ENCODE measurements around the gene MICAL2.

MICAL2 gene

DNA sequence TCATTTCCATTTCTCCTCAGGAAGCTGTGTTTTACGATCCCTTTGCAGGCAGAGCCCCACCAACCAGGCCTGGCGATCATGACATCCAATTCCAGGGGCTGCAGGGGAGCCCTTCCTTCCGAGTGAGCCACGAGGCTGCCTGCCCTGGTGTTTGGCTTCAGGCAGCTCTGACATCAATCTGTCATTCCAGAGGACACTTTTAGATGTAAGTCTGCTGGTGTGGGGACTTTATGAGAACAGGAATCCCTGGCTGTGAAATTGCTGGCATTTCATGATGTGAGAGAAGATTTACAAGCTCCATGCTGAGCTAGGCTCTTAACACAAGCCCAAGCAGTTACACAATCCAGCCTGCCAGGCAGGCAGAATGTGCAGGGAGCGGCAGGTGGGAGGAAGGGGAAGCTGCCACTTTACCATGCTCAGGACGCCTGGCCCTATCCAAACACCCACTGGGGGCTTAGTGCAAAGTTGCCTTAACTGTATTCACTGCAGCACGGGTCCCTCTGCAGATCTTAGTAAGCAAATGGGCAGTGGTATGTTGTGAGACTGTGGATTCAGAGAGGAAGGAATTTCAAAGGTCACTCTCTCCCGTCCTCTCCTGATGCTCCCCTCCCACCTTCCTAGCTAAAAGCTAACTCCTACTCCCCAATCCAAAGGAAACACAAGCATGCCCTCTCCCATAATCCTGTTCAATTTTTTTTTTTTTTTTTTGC lies 43.4 kb upstream of the MICAL2 start:
- ChIA-PET CTCF (interaction anchor here (0.8 to 2.3 kb wide), 12 partner anchors 14 to 364 kb away, joined by 3 to 7 read pairs (median 3); no protein-coding TSS in a partner anchor), POLR2A (no interaction called here)
- WGBS (ENCODE audit: insufficient coverage) = 22% methylated on average over 5 of the region's 8 CpGs

DNA sequence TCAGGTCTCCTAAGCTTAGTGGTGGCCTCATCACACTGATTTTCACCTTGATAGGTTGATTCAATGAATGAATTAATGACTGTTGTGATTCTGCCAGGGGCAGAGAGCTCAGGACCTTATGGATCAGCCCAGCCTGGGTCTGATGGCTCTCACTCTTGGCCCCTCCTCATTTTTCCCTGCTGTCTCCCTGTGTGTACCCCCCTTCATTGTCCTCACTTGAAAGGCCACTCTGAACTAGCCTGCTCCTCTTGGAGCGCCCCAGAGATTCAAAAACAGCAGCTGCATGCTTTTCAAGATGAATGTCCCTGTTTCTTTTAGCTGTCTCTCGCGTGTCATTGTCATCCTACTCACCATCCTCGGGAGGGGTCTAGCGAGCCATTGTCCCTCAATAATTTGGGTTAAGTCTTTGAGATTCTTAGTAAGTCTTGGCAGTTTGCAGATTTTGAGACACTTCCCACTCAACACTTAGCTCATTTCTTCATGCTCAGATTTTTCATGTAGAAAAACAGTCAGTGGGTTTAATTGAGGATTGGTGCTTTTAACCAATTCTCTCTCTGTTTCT lies 42.5 kb upstream of the MICAL2 start:
- no peak for DNase-seq
- ChIA-PET POLR2A (no interaction called here), CTCF (interaction anchor here (0.9 to 2.3 kb wide), 6 partner anchors 13 to 220 kb away, joined by 3 to 7 read pairs (median 4); no protein-coding TSS in a partner anchor)
- Histone ChIP-seq H3K4me3 (ENCODE audit: control insufficient read depth in 1 of 7, extremely low read depth in 1 of 7, insufficient read depth in 4 of 7, low read depth in 2 of 7, low read length in 6 of 7) (no peak overlapping the region), H3K27me3 (replicated peaks in 2 of 5; ENCODE audit: control insufficient read depth in 4 of 5, insufficient read depth in 5 of 5, low read length in 4 of 5) (no peaks in the 10 kb centered on the region), H3K9me3 (ENCODE audit: control extremely low read depth in 1 of 5, control insufficient read depth in 4 of 5, insufficient read depth in 2 of 5, low read depth in 1 of 5, low read length in 4 of 5) (peaks cover 0 to 2% (median 0%) of the 10 kb centered on the region in 5 experiments), H3K36me3 (ENCODE audit: control insufficient read depth in 4 of 4, insufficient read depth in 4 of 4, low read length in 3 of 4) (no peaks in the 10 kb centered on the region), H3K27ac (ENCODE audit: insufficient read depth in 1 of 2, low read depth in 1 of 2, low read length in 2 of 2, poor library complexity in 1 of 2, severe bottlenecking in 2 of 2) (no peak overlapping the region), H3K4me1 (ENCODE audit: control extremely low read depth in 1 of 4, control insufficient read depth in 4 of 4, insufficient read depth in 4 of 4, low read length in 3 of 4) (peaks cover 6 to 18% (median 8%) of the 10 kb centered on the region in 4 experiments)
- WGBS (ENCODE audit: insufficient coverage) = 100% methylated on average over 3 of the region's 5 CpGs

More for the DNA sequence above, 43.4 kb upstream of the MICAL2 start:
- Histone ChIP-seq H3K27ac (ENCODE audit: insufficient read depth in 1 of 2, low read depth in 1 of 2, low read length in 2 of 2, poor library complexity in 1 of 2, severe bottlenecking in 2 of 2) (no peak overlapping the region), H3K9me3 (ENCODE audit: control extremely low read depth in 1 of 5, control insufficient read depth in 4 of 5, insufficient read depth in 2 of 5, low read depth in 1 of 5, low read length in 4 of 5) (peaks cover 0 to 2% (median 0%) of the 10 kb centered on the region in 5 experiments), H3K4me3 (ENCODE audit: control insufficient read depth in 1 of 7, extremely low read depth in 1 of 7, insufficient read depth in 4 of 7, low read depth in 2 of 7, low read length in 6 of 7) (no peak overlapping the region), H3K36me3 (ENCODE audit: control insufficient read depth in 4 of 4, insufficient read depth in 4 of 4, low read length in 3 of 4) (no peaks in the 10 kb centered on the region), H3K4me1 (ENCODE audit: control extremely low read depth in 1 of 4, control insufficient read depth in 4 of 4, insufficient read depth in 4 of 4, low read length in 3 of 4) (peaks cover 10 to 22% (median 12%) of the 10 kb centered on the region in 4 experiments), H3K27me3 (replicated peaks in 2 of 5; ENCODE audit: control insufficient read depth in 4 of 5, insufficient read depth in 5 of 5, low read length in 4 of 5) (no peaks in the 10 kb centered on the region)
- DNase-seq = peak in 2 of 3 donors; percentile 70 to 77

- ChIA-PET POLR2A (no interaction called here), CTCF (no interaction called here)
- no peak for DNase-seq
- Histone ChIP-seq H3K27ac (ENCODE audit: insufficient read depth in 1 of 2, low read depth in 1 of 2, low read length in 2 of 2, poor library complexity in 1 of 2, severe bottlenecking in 2 of 2) (no peak overlapping the region), H3K27me3 (replicated peaks in 2 of 5; ENCODE audit: control insufficient read depth in 4 of 5, insufficient read depth in 5 of 5, low read length in 4 of 5) (no peaks in the 10 kb centered on the region), H3K36me3 (ENCODE audit: control insufficient read depth in 4 of 4, insufficient read depth in 4 of 4, low read length in 3 of 4) (no peaks in the 10 kb centered on the region), H3K4me3 (ENCODE audit: control insufficient read depth in 1 of 7, extremely low read depth in 1 of 7, insufficient read depth in 4 of 7, low read depth in 2 of 7, low read length in 6 of 7) (no peak overlapping the region), H3K9me3 (ENCODE audit: control extremely low read depth in 1 of 5, control insufficient read depth in 4 of 5, insufficient read depth in 2 of 5, low read depth in 1 of 5, low read length in 4 of 5) (peaks cover 0 to 2% (median 0%) of the 10 kb centered on the region in 5 experiments), H3K4me1 (ENCODE audit: control extremely low read depth in 1 of 4, control insufficient read depth in 4 of 4, insufficient read depth in 4 of 4, low read length in 3 of 4) (peaks cover 5 to 16% (median 8%) of the 10 kb centered on the region in 4 experiments)
- 95% methylated on average over 8 of the region's 12 CpGs for WGBS (ENCODE audit: insufficient coverage)
Observed at GRCh38 chr11:12069066-12069676, 41.2 kb upstream of the MICAL2 start.

- POLR2A ChIA-PET = no interaction called here
Observed at GRCh38 chr11:12070446-12071267, 39.7 kb upstream of the MICAL2 start.

GRCh38 chr11:12071574-12071973 lies 38.8 kb upstream of the MICAL2 start:
- CTCF ChIA-PET = interaction anchor here (0.9 to 1.8 kb wide), 4 partner anchors 13 to 211 kb away, joined by 3 to 5 read pairs (median 3); no protein-coding TSS in a partner anchor
- no peak overlapping the region for H3K4me3 ChIP-seq (ENCODE audit: control insufficient read depth in 1 of 7, extremely low read depth in 1 of 7, insufficient read depth in 4 of 7, low read depth in 2 of 7, low read length in 6 of 7)
- peaks cover 5 to 12% (median 7%) of the 10 kb centered on the region in 4 experiments for H3K4me1 ChIP-seq (ENCODE audit: control extremely low read depth in 1 of 4, control insufficient read depth in 4 of 4, insufficient read depth in 4 of 4, low read length in 3 of 4)
- 75% methylated on average over 1 of the region's 3 CpGs for WGBS (ENCODE audit: insufficient coverage)
- POLR2A ChIA-PET = no interaction called here
- no peaks in the 10 kb centered on the region for H3K36me3 ChIP-seq (ENCODE audit: control insufficient read depth in 4 of 4, insufficient read depth in 4 of 4, low read length in 3 of 4)
- no peak overlapping the region for H3K27ac ChIP-seq (ENCODE audit: insufficient read depth in 1 of 2, low read depth in 1 of 2, low read length in 2 of 2, poor library complexity in 1 of 2, severe bottlenecking in 2 of 2)
- DNase-seq = no peak
- no peaks in the 10 kb centered on the region for H3K9me3 ChIP-seq (ENCODE audit: control extremely low read depth in 1 of 5, control insufficient read depth in 4 of 5, insufficient read depth in 2 of 5, low read depth in 1 of 5, low read length in 4 of 5)
- H3K27me3 ChIP-seq (replicated peaks in 2 of 5; ENCODE audit: control insufficient read depth in 4 of 5, insufficient read depth in 5 of 5, low read length in 4 of 5) = no peaks in the 10 kb centered on the region

More at GRCh38 chr11:12070446-12071267, 39.7 kb upstream of the MICAL2 start:
- H3K4me1 ChIP-seq (ENCODE audit: control extremely low read depth in 1 of 4, control insufficient read depth in 4 of 4, insufficient read depth in 4 of 4, low read length in 3 of 4) = peaks cover 5 to 13% (median 8%) of the 10 kb centered on the region in 4 experiments
- no peaks in the 10 kb centered on the region for H3K36me3 ChIP-seq (ENCODE audit: control insufficient read depth in 4 of 4, insufficient read depth in 4 of 4, low read length in 3 of 4)
- DNase-seq = no peak
- CTCF ChIA-PET = interaction anchor here (1.8 kb wide), 1 partner anchor 212 kb away, joined by 5 read pairs; no protein-coding TSS in a partner anchor
- no peak overlapping the region for H3K4me3 ChIP-seq (ENCODE audit: control insufficient read depth in 1 of 7, extremely low read depth in 1 of 7, insufficient read depth in 4 of 7, low read depth in 2 of 7, low read length in 6 of 7)
- H3K9me3 ChIP-seq (ENCODE audit: control extremely low read depth in 1 of 5, control insufficient read depth in 4 of 5, insufficient read depth in 2 of 5, low read depth in 1 of 5, low read length in 4 of 5) = no peaks in the 10 kb centered on the region
- 87% methylated on average over 13 of the region's 14 CpGs for WGBS (ENCODE audit: insufficient coverage)
- H3K27me3 ChIP-seq (replicated peaks in 2 of 5; ENCODE audit: control insufficient read depth in 4 of 5, insufficient read depth in 5 of 5, low read length in 4 of 5) = no peaks in the 10 kb centered on the region
- no peak overlapping the region for H3K27ac ChIP-seq (ENCODE audit: insufficient read depth in 1 of 2, low read depth in 1 of 2, low read length in 2 of 2, poor library complexity in 1 of 2, severe bottlenecking in 2 of 2)

DNA sequence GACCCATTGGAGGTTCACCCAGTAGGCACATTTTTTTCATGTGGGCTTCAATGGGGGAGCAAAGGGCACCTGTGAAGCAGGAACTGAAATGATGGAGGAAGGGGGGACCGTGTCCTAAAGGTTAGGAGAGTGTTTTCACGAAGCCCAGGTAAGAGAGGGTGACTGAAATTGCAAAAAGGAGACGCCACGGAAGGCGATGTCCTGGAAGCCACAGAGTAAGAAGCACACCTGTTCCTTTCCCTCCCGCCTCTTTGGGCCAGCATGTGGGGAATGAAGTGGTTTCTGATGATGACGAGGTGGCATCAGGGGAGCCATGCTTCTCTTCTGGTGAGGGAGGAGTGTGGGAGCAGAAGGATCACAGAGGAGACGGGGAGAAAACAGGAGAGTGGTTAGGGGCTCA lies 37.0 kb upstream of the MICAL2 start:
- CTCF ChIA-PET = no interaction called here
- Histone ChIP-seq H3K36me3 (ENCODE audit: control insufficient read depth in 4 of 4, insufficient read depth in 4 of 4, low read length in 3 of 4) (no peaks in the 10 kb centered on the region), H3K27me3 (replicated peaks in 2 of 5; ENCODE audit: control insufficient read depth in 4 of 5, insufficient read depth in 5 of 5, low read length in 4 of 5) (peaks cover 0 to 2% (median 0%) of the 10 kb centered on the region in 5 experiments), H3K9me3 (ENCODE audit: control extremely low read depth in 1 of 5, control insufficient read depth in 4 of 5, insufficient read depth in 2 of 5, low read depth in 1 of 5, low read length in 4 of 5) (no peaks in the 10 kb centered on the region), H3K4me3 (ENCODE audit: control insufficient read depth in 1 of 7, extremely low read depth in 1 of 7, insufficient read depth in 4 of 7, low read depth in 2 of 7, low read length in 6 of 7) (no peak overlapping the region), H3K27ac (ENCODE audit: insufficient read depth in 1 of 2, low read depth in 1 of 2, low read length in 2 of 2, poor library complexity in 1 of 2, severe bottlenecking in 2 of 2) (no peak overlapping the region), H3K4me1 (ENCODE audit: control extremely low read depth in 1 of 4, control insufficient read depth in 4 of 4, insufficient read depth in 4 of 4, low read length in 3 of 4) (peaks cover 0 to 4% (median 0%) of the 10 kb centered on the region in 4 experiments)
- POLR2A ChIA-PET = no interaction called here
- no peak for DNase-seq
- WGBS (ENCODE audit: insufficient coverage) = 97% methylated on average over 7 of the region's 8 CpGs

Measured in common myeloid progenitor, CD34-positive (primary cell).